Measurements from ENCODE around the gene NNMT.

DNA sequence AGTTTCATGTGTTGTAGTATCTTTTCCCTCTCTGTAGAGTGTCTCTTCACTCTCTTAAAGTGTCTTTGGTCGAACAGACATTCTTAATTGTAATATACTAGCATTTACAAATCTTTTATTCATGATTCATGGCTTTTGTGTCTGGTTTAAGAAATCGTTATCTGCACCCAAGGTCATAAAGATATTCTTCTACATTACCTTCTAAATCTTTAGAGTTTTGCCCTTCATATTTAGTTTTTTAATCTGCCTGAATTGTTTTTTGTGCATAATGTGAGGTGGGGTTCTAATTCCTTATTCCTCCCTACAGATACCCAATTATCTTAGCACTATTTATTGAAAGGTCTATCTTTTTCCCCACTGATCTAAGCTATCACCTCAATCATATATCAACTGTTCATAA, 9.0 kb upstream of the NNMT start:
- TF ChIP-seq EZH2 (IDR thresholded peaks at IDR 0.05; ENCODE audit: low read length, missing control alignments) (no peak), CTCF (conservative IDR thresholded peaks at IDR 0.05 in 1 of 2, IDR thresholded peaks at IDR 0.05 in 1 of 2; ENCODE audit: low read depth in 1 of 2, low read length in 2 of 2) (no peak)
